Caco-2 (cell line): Measurements from ENCODE around the gene ATP10B. TPM values are rescaled to one million over a fixed set of nuclear protein-coding genes. Genes with fewer than 3 reads are reported as not detected.

ENCODE experiments used
- BruUV-seq: library from RNA; stranded (reverse); fragments of 400-500 nt; replicated peaks from 2 replicates; lab custom pipeline; 2021; lab: Mats Ljungman, UMichigan
- CTCF ChIA-PET: fragments of 300-600 bp; sonication (Branson Sonifier 250); formaldehyde crosslinking; loops from one replicate; lab custom pipeline; 2022; ENCODE audit warnings: antibody characterized with exemption; lab: Charles Lee
- POLR2A ChIA-PET: fragments of 300-600 bp; sonication (Branson Sonifier 250); formaldehyde crosslinking; loops from one replicate; lab custom pipeline; 2022; ENCODE audit warnings: antibody characterized with exemption; lab: Charles Lee
- DNase-seq, 2 experiments: peaks; one replicate each; pipeline versions ENCODE4 v3.0.0 to v3.0.0-alpha.2; 2020 to 2022
- H3K27me3 ChIP-seq: replicated peaks from 2 replicates; pipeline ENCODE4 v1.6.0; 2011; ENCODE audit warnings: low read length; ENCODE audit not compliant: control insufficient read depth, insufficient read depth
- H3K36me3 ChIP-seq: 2 replicates; pipeline ENCODE4 v1.5.1; 2011; ENCODE audit warnings: low read length; ENCODE audit not compliant: control insufficient read depth, insufficient read depth
- H3K4me1 ChIP-seq: fragments of 250-450 bp; sonication (Bioruptor Pico); 2 replicates; pipeline ENCODE4 v1.5.1; 2020; ENCODE audit warnings: mild to moderate bottlenecking
- H3K4me3 ChIP-seq: 2 replicates; pipeline ENCODE4 v1.5.1; 2011; ENCODE audit warnings: low read depth, mild to moderate bottlenecking, control low read depth, low read length
- H3K9me3 ChIP-seq: fragments of 250-450 bp; sonication (Bioruptor Pico); 2 replicates; pipeline ENCODE4 v1.5.1; 2020; ENCODE audit warnings: mild to moderate bottlenecking, moderate library complexity
- H3K27ac Mint-ChIP-seq: one replicate; pipeline ENCODE4 v1.8.0; 2022; ENCODE audit warnings: mixed read lengths; ENCODE audit not compliant: unreplicated experiment
- H3K27me3 Mint-ChIP-seq: one replicate; pipeline ENCODE4 v1.8.0; 2022; ENCODE audit warnings: mixed read lengths; ENCODE audit not compliant: insufficient read depth, unreplicated experiment
- H3K36me3 Mint-ChIP-seq: one replicate; pipeline ENCODE4 v1.8.0; 2022; ENCODE audit warnings: mild to moderate bottlenecking, mixed read lengths; ENCODE audit not compliant: insufficient read depth, unreplicated experiment
- H3K4me1 Mint-ChIP-seq: one replicate; pipeline ENCODE4 v1.8.0; 2022; ENCODE audit warnings: low read depth, mixed read lengths; ENCODE audit not compliant: unreplicated experiment
- H3K4me3 Mint-ChIP-seq: one replicate; pipeline ENCODE4 v1.8.0; 2022; ENCODE audit warnings: mild to moderate bottlenecking, moderate library complexity, mixed read lengths; ENCODE audit not compliant: unreplicated experiment
- H3K9me3 Mint-ChIP-seq: one replicate; pipeline ENCODE4 v1.8.0; 2022; ENCODE audit warnings: mixed read lengths; ENCODE audit not compliant: unreplicated experiment
- intact Hi-C: fragments of 100-400 bp; cut with micrococcal nuclease; formaldehyde crosslinking; loops from one replicate; pipeline ENCODE4 v1.10.0; 2022; ENCODE audit not compliant: unreplicated experiment
- total RNA-seq: library from RNA; stranded (reverse); gene quantifications from 2 replicates; pipeline ENCODE4 v1.2.3, GENCODE V29; 2022
- TF ChIP-seq, protein P1 (sequence below), 2 experiments: fragments of 200-600 bp in 1 of 2; IDR thresholded peaks; 1 replicate in 1 of 2; 2 replicates in 1 of 2; pipeline versions ENCODE4 v1.5.1 to v1.8.0; 2011 to 2022; ENCODE audit warnings: antibody characterized with exemption in 1 of 2, control low read depth in 1 of 2, inconsistent platforms in 1 of 2, low read depth in 1 of 2, low read length in 1 of 2, mild to moderate bottlenecking in 1 of 2, moderate library complexity in 1 of 2; ENCODE audit not compliant: insufficient read depth in 1 of 2, severe bottlenecking in 1 of 2, unreplicated experiment in 1 of 2

The ATP10B gene
- total RNA-seq, 1 experiment from 2014 or later = 0.43 TPM

GRCh38 chr5:160655717-160656116 is 196.3 kb downstream of the ATP10B start:
- H3K4me3 Mint-ChIP-seq = no peak overlapping the region
- Histone ChIP-seq H3K36me3 (no peaks in the 10 kb centered on the region), H3K9me3 (no peaks in the 10 kb centered on the region), H3K4me1 (no peaks in the 10 kb centered on the region), H3K4me3 (no peak overlapping the region), H3K27me3 (no peaks in the 10 kb centered on the region; the same call in 1 of the 2 replicates)
- H3K9me3 Mint-ChIP-seq = no peaks in the 10 kb centered on the region
- H3K36me3 Mint-ChIP-seq = no peaks in the 10 kb centered on the region
- H3K27ac Mint-ChIP-seq = no peak overlapping the region
- DNase-seq = no peak
- H3K4me1 Mint-ChIP-seq = no peaks in the 10 kb centered on the region
- intact Hi-C loops = no loop called here
- H3K27me3 Mint-ChIP-seq = peaks cover 13% of the 10 kb centered on the region
- BruUV-seq = no TSS peak
- CTCF ChIA-PET = no interaction called here
- POLR2A ChIA-PET = no interaction called here
- TF ChIP-seq, protein P1, sequence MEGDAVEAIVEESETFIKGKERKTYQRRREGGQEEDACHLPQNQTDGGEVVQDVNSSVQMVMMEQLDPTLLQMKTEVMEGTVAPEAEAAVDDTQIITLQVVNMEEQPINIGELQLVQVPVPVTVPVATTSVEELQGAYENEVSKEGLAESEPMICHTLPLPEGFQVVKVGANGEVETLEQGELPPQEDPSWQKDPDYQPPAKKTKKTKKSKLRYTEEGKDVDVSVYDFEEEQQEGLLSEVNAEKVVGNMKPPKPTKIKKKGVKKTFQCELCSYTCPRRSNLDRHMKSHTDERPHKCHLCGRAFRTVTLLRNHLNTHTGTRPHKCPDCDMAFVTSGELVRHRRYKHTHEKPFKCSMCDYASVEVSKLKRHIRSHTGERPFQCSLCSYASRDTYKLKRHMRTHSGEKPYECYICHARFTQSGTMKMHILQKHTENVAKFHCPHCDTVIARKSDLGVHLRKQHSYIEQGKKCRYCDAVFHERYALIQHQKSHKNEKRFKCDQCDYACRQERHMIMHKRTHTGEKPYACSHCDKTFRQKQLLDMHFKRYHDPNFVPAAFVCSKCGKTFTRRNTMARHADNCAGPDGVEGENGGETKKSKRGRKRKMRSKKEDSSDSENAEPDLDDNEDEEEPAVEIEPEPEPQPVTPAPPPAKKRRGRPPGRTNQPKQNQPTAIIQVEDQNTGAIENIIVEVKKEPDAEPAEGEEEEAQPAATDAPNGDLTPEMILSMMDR (IDR thresholded peaks at IDR 0.05; ENCODE audit: insufficient read depth in 1 of 2, low read depth in 1 of 2, low read length in 1 of 2, severe bottlenecking in 1 of 2, unreplicated experiment in 1 of 2) = no peak

- intact Hi-C loops = no loop called here
- ChIA-PET POLR2A (no interaction called here), CTCF (no interaction called here)
- Mint-ChIP-seq H3K4me1 (no peaks in the 10 kb centered on the region), H3K27me3 (peaks cover 7% of the 10 kb centered on the region), H3K4me3 (no peak overlapping the region), H3K9me3 (no peaks in the 10 kb centered on the region), H3K27ac (no peak overlapping the region), H3K36me3 (no peaks in the 10 kb centered on the region)
- H3K9me3 ChIP-seq = no peaks in the 10 kb centered on the region
- H3K4me3 ChIP-seq = no peak overlapping the region
- TF ChIP-seq, protein P1 (IDR thresholded peaks at IDR 0.05; ENCODE audit: insufficient read depth in 1 of 2, low read depth in 1 of 2, low read length in 1 of 2, severe bottlenecking in 1 of 2, unreplicated experiment in 1 of 2) = no peak
- no peaks in the 10 kb centered on the region for H3K4me1 ChIP-seq
- BruUV-seq = no TSS peak
- DNase-seq = no peak
- no peaks in the 10 kb centered on the region for H3K36me3 ChIP-seq
- H3K27me3 ChIP-seq = no peaks in the 10 kb centered on the region; the same call in 1 of the 2 replicates
Measured at GRCh38 chr5:160651692-160652645, 200.0 kb downstream of the ATP10B start.

DNA sequence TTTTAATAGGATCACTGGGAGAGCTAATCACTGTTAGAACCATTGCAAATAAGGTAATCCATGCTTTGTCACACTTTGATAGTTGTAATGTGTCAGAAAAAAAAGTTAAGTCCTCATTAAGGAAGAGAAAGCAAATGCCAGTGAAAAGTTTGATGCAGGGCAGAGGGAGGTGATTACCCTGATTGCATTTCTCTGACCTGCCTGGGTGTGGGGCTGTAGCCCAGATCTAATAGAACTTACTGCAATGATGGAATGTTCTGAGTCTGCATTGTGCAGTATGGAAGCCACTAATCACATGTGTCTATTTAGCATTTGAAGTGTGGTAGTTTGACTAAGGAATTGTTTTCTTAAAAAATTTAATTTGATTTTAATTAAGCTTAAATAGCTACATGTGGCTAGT is 202.7 kb downstream of the ATP10B start:
- Mint-ChIP-seq H3K27ac (no peak overlapping the region), H3K27me3 (peaks cover 4% of the 10 kb centered on the region), H3K4me3 (no peak overlapping the region), H3K36me3 (no peaks in the 10 kb centered on the region), H3K4me1 (no peaks in the 10 kb centered on the region), H3K9me3 (no peaks in the 10 kb centered on the region)
- Histone ChIP-seq H3K4me1 (no peaks in the 10 kb centered on the region), H3K4me3 (no peak overlapping the region), H3K36me3 (no peaks in the 10 kb centered on the region), H3K27me3 (no peaks in the 10 kb centered on the region; the same call in 1 of the 2 replicates), H3K9me3 (no peaks in the 10 kb centered on the region)
- peak in 1 of 2 experiments; percentile 23 for DNase-seq
- ChIA-PET POLR2A (no interaction called here), CTCF (no interaction called here)
- TF ChIP-seq, protein P1 (IDR thresholded peaks at IDR 0.05; ENCODE audit: insufficient read depth in 1 of 2, low read depth in 1 of 2, low read length in 1 of 2, severe bottlenecking in 1 of 2, unreplicated experiment in 1 of 2) = peak in 1 of 2 experiments; percentile 30
- intact Hi-C loops = loop anchor here (1.0 to 5.0 kb wide), 2 partner anchors 142 to 211 kb away; no protein-coding TSS in a partner anchor
- no TSS peak for BruUV-seq
